ENCODE data around the gene PPFIA4.
A peak's percentile ranks its signal among the peaks of the same experiment; 100 is the strongest.

PPFIA4 gene

GRCh38 chr1:203039609-203040512 lies 13.6 kb downstream of the PPFIA4 start:
- TF ChIP-seq CTCF (IDR thresholded peaks at IDR 0.05; ENCODE audit: low read depth, low read length), result peak; percentile 94
- no peaks in the 10 kb centered on the region for H3K9me3 ChIP-seq (ENCODE audit: severe bottlenecking)
- no peaks in the 10 kb centered on the region for H3K27me3 ChIP-seq (ENCODE audit: insufficient read depth, low read depth, severe bottlenecking)
- peak; percentile 89 for DNase-seq
- H3K36me3 ChIP-seq, result peaks cover 60% of the 10 kb centered on the region
- H3K4me3 ChIP-seq (ENCODE audit: low read depth, low read length), result no peak overlapping the region
- H3K27ac ChIP-seq, result no peak overlapping the region

GRCh38 chr1:203040513-203041275 lies 14.4 kb downstream of the PPFIA4 start:
- TF ChIP-seq CTCF (IDR thresholded peaks at IDR 0.05; ENCODE audit: low read depth, low read length), result no peak
- DNase-seq, result no peak
- H3K27ac ChIP-seq, result no peak overlapping the region
- H3K4me3 ChIP-seq (ENCODE audit: low read depth, low read length), result no peak overlapping the region
- H3K27me3 ChIP-seq (ENCODE audit: insufficient read depth, low read depth, severe bottlenecking), result no peaks in the 10 kb centered on the region
- H3K36me3 ChIP-seq, result peaks cover 69% of the 10 kb centered on the region
- no peaks in the 10 kb centered on the region for H3K9me3 ChIP-seq (ENCODE audit: severe bottlenecking)

- Histone ChIP-seq H3K9me3 (ENCODE audit: severe bottlenecking) (no peaks in the 10 kb centered on the region), H3K27me3 (ENCODE audit: insufficient read depth, low read depth, severe bottlenecking) (no peaks in the 10 kb centered on the region), H3K36me3 (peaks cover 76% of the 10 kb centered on the region), H3K27ac (no peak overlapping the region), H3K4me3 (ENCODE audit: low read depth, low read length) (no peak overlapping the region)
- TF ChIP-seq CTCF (IDR thresholded peaks at IDR 0.05; ENCODE audit: low read depth, low read length), result 0 out of 2 replicates have a peak, but pooled peaks have one; percentile 8
- DNase-seq, result no peak
Measured at GRCh38 chr1:203041351-203041932, 15.2 kb downstream of the PPFIA4 start.

- H3K36me3 ChIP-seq, result peaks cover 94% of the 10 kb centered on the region
- no peaks in the 10 kb centered on the region for H3K9me3 ChIP-seq (ENCODE audit: severe bottlenecking)
- TF ChIP-seq CTCF (IDR thresholded peaks at IDR 0.05; ENCODE audit: low read depth, low read length), result no peak
- DNase-seq, result no peak
- H3K27ac ChIP-seq, result no peak overlapping the region
- H3K27me3 ChIP-seq (ENCODE audit: insufficient read depth, low read depth, severe bottlenecking), result no peaks in the 10 kb centered on the region
- no peak overlapping the region for H3K4me3 ChIP-seq (ENCODE audit: low read depth, low read length)
Measured at GRCh38 chr1:203043830-203044545, 17.7 kb downstream of the PPFIA4 start.

- Histone ChIP-seq H3K9me3 (ENCODE audit: severe bottlenecking) (no peaks in the 10 kb centered on the region), H3K27me3 (ENCODE audit: insufficient read depth, low read depth, severe bottlenecking) (no peaks in the 10 kb centered on the region), H3K4me3 (ENCODE audit: low read depth, low read length) (no peak overlapping the region), H3K36me3 (peaks cover 92% of the 10 kb centered on the region), H3K27ac (no peak overlapping the region)
- DNase-seq, result no peak
- TF ChIP-seq CTCF (IDR thresholded peaks at IDR 0.05; ENCODE audit: low read depth, low read length), result no peak
Measured at GRCh38 chr1:203044546-203045250, 18.4 kb downstream of the PPFIA4 start.
